Uterus (tissue), 4 donors: ENCODE results near the gene ZNF292. TPM values are rescaled to one million over a fixed set of nuclear protein-coding genes. Genes with fewer than 3 reads are reported as not detected.

Source experiments
- DNase-seq, 2 donors: peaks; one replicate each; pipeline ENCODE4 v3.0.0-alpha.2; 2019 to 2020
- H3K27ac ChIP-seq, 2 donors: fragments of 200-600 bp; sonication (generic); 1 replicate in 1 of 2; 2 replicates in 1 of 2; pipeline ENCODE4 v1.5.1; 2016 to 2018
- H3K27me3 ChIP-seq, 2 donors: fragments of 200-600 bp; sonication (generic); one replicate each; pipeline ENCODE4 v1.5.1; 2018 to 2019; ENCODE audit warnings: control low read depth in 1 of 2
- H3K36me3 ChIP-seq, 2 donors: fragments of 200-600 bp; sonication (generic); one replicate each; pipeline ENCODE4 v1.5.1; 2019; ENCODE audit warnings: control low read depth in 1 of 2
- H3K4me1 ChIP-seq, 2 donors: fragments of 200-600 bp; sonication (generic); one replicate each; pipeline ENCODE4 v1.5.1; 2018 to 2019; ENCODE audit warnings: control low read depth in 1 of 2
- H3K4me3 ChIP-seq, 2 donors: fragments of 200-600 bp; sonication (generic); 1 replicate in 1 of 2; 2 replicates in 1 of 2; pipeline ENCODE4 v1.5.1; 2018 to 2019; ENCODE audit warnings: mild to moderate bottlenecking in 1 of 2
- H3K9me3 ChIP-seq, 2 donors: fragments of 200-600 bp; sonication (generic); one replicate each; pipeline ENCODE4 v1.5.1; 2019; ENCODE audit warnings: control low read depth in 1 of 2
- CTCF ChIP-seq, 4 experiments: fragments of 200-600 bp in 2 of 4; fragments of 450-650 bp in 2 of 4; sonication (generic) in 2 of 4; IDR thresholded peaks; one replicate each; pipeline ENCODE4 v1.5.1; 2016 to 2019; ENCODE audit warnings: antibody characterized with exemption in 4 of 4, mild to moderate bottlenecking in 2 of 4, moderate library complexity in 1 of 4
- POLR2A ChIP-seq, 2 donors: fragments of 450-650 bp; IDR thresholded peaks; one replicate each; pipeline ENCODE4 v1.6.1; 2016; ENCODE audit warnings: antibody characterized with exemption in 2 of 2, mild to moderate bottlenecking in 1 of 2, moderate library complexity in 1 of 2
- intact Hi-C: fragments of 100-400 bp; cut with DNase I; formaldehyde crosslinking; loops from one replicate; pipeline ENCODE4 v1.15.1; 2023; ENCODE audit warnings: low total_unique reads
- total RNA-seq, 4 donors: library from RNA; depleted of rRNA in 3 of 4; stranded (reverse); fragments of >200 nt in 3 of 4; gene quantifications; one replicate each; pipeline versions ENCODE4 v1.1.0 to v1.2.4, GENCODE V29; 2014 to 2023
- donor health status: DM: yes; HTN: yes; CAD: no.

Gene ZNF292
- total RNA-seq, 4 donors from 2014 or later: 38.2 to 153 (median 81.2) TPM

- H3K27me3 ChIP-seq: no peaks in the 10 kb centered on the region
- TF ChIP-seq POLR2A (IDR thresholded peaks at IDR 0.05) (no peak), CTCF (IDR thresholded peaks at IDR 0.05) (no peak)
- no peaks in the 10 kb centered on the region for H3K36me3 ChIP-seq
- H3K27ac ChIP-seq: no peak overlapping the region
- no peak overlapping the region for H3K4me3 ChIP-seq
- peaks cover 7 to 13% of the 10 kb centered on the region in 2 donors for H3K4me1 ChIP-seq
- DNase-seq: no peak
- intact Hi-C loops: no loop called here
- no peaks in the 10 kb centered on the region for H3K9me3 ChIP-seq
Measured at GRCh38 chr6:87161299-87161698, 5.9 kb downstream of the ZNF292 start.

GRCh38 chr6:87164004-87164403 lies 8.6 kb downstream of the ZNF292 start:
- H3K27me3 ChIP-seq: no peaks in the 10 kb centered on the region
- TF ChIP-seq CTCF (IDR thresholded peaks at IDR 0.05) (no peak), POLR2A (IDR thresholded peaks at IDR 0.05) (no peak)
- peaks cover 7 to 13% of the 10 kb centered on the region in 2 donors for H3K4me1 ChIP-seq
- intact Hi-C loops: no loop called here
- H3K36me3 ChIP-seq: no peaks in the 10 kb centered on the region
- no peak for DNase-seq
- H3K4me3 ChIP-seq: no peak overlapping the region
- H3K9me3 ChIP-seq: no peaks in the 10 kb centered on the region
- no peak overlapping the region for H3K27ac ChIP-seq

- H3K4me1 ChIP-seq: peaks cover 7 to 13% of the 10 kb centered on the region in 2 donors
Measured at GRCh38 chr6:87164506-87164905, 9.1 kb downstream of the ZNF292 start.

GRCh38 chr6:87165185-87165584 lies 9.8 kb downstream of the ZNF292 start:
- H3K9me3 ChIP-seq: no peaks in the 10 kb centered on the region
- H3K27me3 ChIP-seq: no peaks in the 10 kb centered on the region
- no peak for DNase-seq
- H3K4me1 ChIP-seq: peaks cover 7 to 13% of the 10 kb centered on the region in 2 donors
- TF ChIP-seq CTCF (IDR thresholded peaks at IDR 0.05): no peak
- TF ChIP-seq POLR2A (IDR thresholded peaks at IDR 0.05): no peak
- no peak overlapping the region for H3K4me3 ChIP-seq
- intact Hi-C loops: no loop called here
- no peak overlapping the region for H3K27ac ChIP-seq
- H3K36me3 ChIP-seq: no peaks in the 10 kb centered on the region

More at GRCh38 chr6:87164506-87164905, 9.1 kb downstream of the ZNF292 start:
- Histone ChIP-seq H3K27ac (no peak overlapping the region), H3K4me3 (no peak overlapping the region), H3K27me3 (no peaks in the 10 kb centered on the region), H3K9me3 (no peaks in the 10 kb centered on the region), H3K36me3 (no peaks in the 10 kb centered on the region)
- intact Hi-C loops: no loop called here
- no peak for DNase-seq
- TF ChIP-seq CTCF (IDR thresholded peaks at IDR 0.05): no peak
- TF ChIP-seq POLR2A (IDR thresholded peaks at IDR 0.05): no peak

- no peak for DNase-seq
- H3K4me3 ChIP-seq: no peak overlapping the region
- no peaks in the 10 kb centered on the region for H3K9me3 ChIP-seq
- no peak overlapping the region for H3K27ac ChIP-seq
- H3K4me1 ChIP-seq: peaks cover 0 to 18% of the 10 kb centered on the region in 2 donors
- no peaks in the 10 kb centered on the region for H3K27me3 ChIP-seq
- intact Hi-C loops: no loop called here
- no peak for TF ChIP-seq POLR2A (IDR thresholded peaks at IDR 0.05)
- TF ChIP-seq CTCF (IDR thresholded peaks at IDR 0.05): no peak
- no peaks in the 10 kb centered on the region for H3K36me3 ChIP-seq
Measured at GRCh38 chr6:87171938-87172633, 16.7 kb downstream of the ZNF292 start.
